ENCODE measurements around the gene NANOGP8. TPM values are rescaled to one million over a fixed set of nuclear protein-coding genes. Genes with fewer than 3 reads are reported as not detected.

The NANOGP8 gene
- total RNA-seq, 2 experiments from 2014 or later, result not detected

- Histone ChIP-seq H3K4me2 (ENCODE audit: low read length) (no peak overlapping the region), H3K9me3 (ENCODE audit: low read length) (no peaks in the 10 kb centered on the region), H3K4me1 (ENCODE audit: insufficient read depth, low read length, poor library complexity, severe bottlenecking) (no peaks in the 10 kb centered on the region), H3K4me3 (ENCODE audit: low read depth, low read length, poor library complexity, severe bottlenecking) (no peak overlapping the region), H3K36me3 (ENCODE audit: insufficient read depth, low read length) (no peaks in the 10 kb centered on the region), H4K20me1 (ENCODE audit: insufficient read depth, low read length) (no peaks in the 10 kb centered on the region), H3K9me2 (ENCODE audit: insufficient read depth, low read length) (no peaks in the 10 kb centered on the region), H2AFZ (ENCODE audit: low read length) (no peak overlapping the region), H3K79me2 (ENCODE audit: insufficient read depth, low read depth, low read length) (no peaks in the 10 kb centered on the region), H3K27ac (ENCODE audit: low read depth, low read length, poor library complexity, severe bottlenecking) (no peak overlapping the region)
- no peak for TF ChIP-seq EZH2phosphoT487 (IDR thresholded peaks at IDR 0.05; ENCODE audit: borderline replicate concordance, low read depth, low read length)
- CTCF ChIA-PET (ENCODE audit: unreplicated experiment), result no interaction called here
- no TSS peak for BruUV-seq (replicated peaks)
- intact Hi-C loops (cut with micrococcal nuclease; ENCODE audit: unreplicated experiment), result loop anchor here (10.0 kb wide), 1 partner anchor 58 kb away; no protein-coding TSS in a partner anchor
- DNase-seq (ENCODE audit: low spot score), result no peak
- POLR2A ChIA-PET, result no interaction called here
These were observed 27.3 kb upstream of the NANOGP8 start for GRCh38 chr15:35112346-35112745.

GRCh38 chr15:35111861-35112260, 26.8 kb upstream of the NANOGP8 start:
- H3K36me3 ChIP-seq (ENCODE audit: insufficient read depth, low read length), result no peaks in the 10 kb centered on the region
- BruUV-seq (replicated peaks), result no TSS peak
- TF ChIP-seq CTCF (conservative IDR thresholded peaks at IDR 0.05; ENCODE audit: low read length) (no peak), EZH2phosphoT487 (IDR thresholded peaks at IDR 0.05; ENCODE audit: borderline replicate concordance, low read depth, low read length) (no peak)
- intact Hi-C loops (cut with micrococcal nuclease; ENCODE audit: unreplicated experiment), result loop anchor here (10.0 kb wide), 1 partner anchor 57 kb away; no protein-coding TSS in a partner anchor
- no peaks in the 10 kb centered on the region for H3K9me3 ChIP-seq (ENCODE audit: low read length)
- POLR2A ChIA-PET, result no interaction called here
- CTCF ChIA-PET (ENCODE audit: unreplicated experiment), result no interaction called here
- no peaks in the 10 kb centered on the region for H4K20me1 ChIP-seq (ENCODE audit: insufficient read depth, low read length)
- H3K27ac ChIP-seq (ENCODE audit: low read depth, low read length, poor library complexity, severe bottlenecking), result no peak overlapping the region
- H3K4me1 ChIP-seq (ENCODE audit: insufficient read depth, low read length, poor library complexity, severe bottlenecking), result no peaks in the 10 kb centered on the region
- no peaks in the 10 kb centered on the region for H3K9me2 ChIP-seq (ENCODE audit: insufficient read depth, low read length)
- no peak overlapping the region for H2AFZ ChIP-seq (ENCODE audit: low read length)
- no peak overlapping the region for H3K4me3 ChIP-seq (ENCODE audit: low read depth, low read length, poor library complexity, severe bottlenecking)
- DNase-seq (ENCODE audit: low spot score), result no peak
- no peaks in the 10 kb centered on the region for H3K79me2 ChIP-seq (ENCODE audit: insufficient read depth, low read depth, low read length)
- no peak overlapping the region for H3K4me2 ChIP-seq (ENCODE audit: low read length)

- Histone ChIP-seq H3K4me3 (ENCODE audit: low read depth, low read length, poor library complexity, severe bottlenecking) (no peak overlapping the region), H3K9me2 (ENCODE audit: insufficient read depth, low read length) (no peaks in the 10 kb centered on the region), H4K20me1 (ENCODE audit: insufficient read depth, low read length) (no peaks in the 10 kb centered on the region), H3K27ac (ENCODE audit: low read depth, low read length, poor library complexity, severe bottlenecking) (no peak overlapping the region), H3K4me1 (ENCODE audit: insufficient read depth, low read length, poor library complexity, severe bottlenecking) (no peaks in the 10 kb centered on the region), H3K9me3 (ENCODE audit: low read length) (no peaks in the 10 kb centered on the region), H3K36me3 (ENCODE audit: insufficient read depth, low read length) (no peaks in the 10 kb centered on the region), H2AFZ (ENCODE audit: low read length) (no peak overlapping the region), H3K4me2 (ENCODE audit: low read length) (no peak overlapping the region), H3K79me2 (ENCODE audit: insufficient read depth, low read depth, low read length) (no peaks in the 10 kb centered on the region)
- intact Hi-C loops (cut with micrococcal nuclease; ENCODE audit: unreplicated experiment), result no loop called here
- BruUV-seq (replicated peaks), result no TSS peak
- TF ChIP-seq CTCF (conservative IDR thresholded peaks at IDR 0.05; ENCODE audit: low read length) (no peak), EZH2phosphoT487 (IDR thresholded peaks at IDR 0.05; ENCODE audit: borderline replicate concordance, low read depth, low read length) (no peak)
- POLR2A ChIA-PET, result interaction anchor here (1.0 kb wide), 1 partner anchor 43 kb away, joined by 3 read pairs; no protein-coding TSS in a partner anchor
- CTCF ChIA-PET (ENCODE audit: unreplicated experiment), result no interaction called here
- no peak for DNase-seq (ENCODE audit: low spot score)
These were observed 23.4 kb upstream of the NANOGP8 start for GRCh38 chr15:35108453-35108852.

All from OCI-LY7 (cell line).